GM21737 (cell line): ENCODE measurements around the gene DGKG.

Experiments used
- ATAC-seq: cut with Tn5 transposase; IDR thresholded peaks from one replicate; pipeline ENCODE4 v1.9.1; 2021; ENCODE audit warnings: mild to moderate bottlenecking, moderate library complexity; ENCODE audit not compliant: unreplicated experiment

Gene DGKG

GRCh38 chr3:186216900-186217819, 144.9 kb downstream of the DGKG start:
- ATAC-seq: no peak

- ATAC-seq: no peak
Observed at GRCh38 chr3:186214670-186215069, 147.4 kb downstream of the DGKG start.

GRCh38 chr3:186213946-186214345, 148.1 kb downstream of the DGKG start:
- ATAC-seq: no peak

GRCh38 chr3:186212611-186213010, 149.4 kb downstream of the DGKG start:
- no peak for ATAC-seq

GRCh38 chr3:186210852-186211500, 151.1 kb downstream of the DGKG start:
- ATAC-seq: no peak

GRCh38 chr3:186209810-186210752, 152.0 kb downstream of the DGKG start:
- ATAC-seq: peak; percentile 52

- no peak for ATAC-seq
Observed at GRCh38 chr3:186208296-186208989, 153.6 kb downstream of the DGKG start.

GRCh38 chr3:186207515-186207914, 154.5 kb downstream of the DGKG start:
- ATAC-seq: no peak

- ATAC-seq: no peak
Observed at GRCh38 chr3:186200726-186201125, 161.3 kb downstream of the DGKG start.

GRCh38 chr3:186198442-186198841, 163.6 kb downstream of the DGKG start:
- no peak for ATAC-seq

- ATAC-seq: no peak
Observed at GRCh38 chr3:186194451-186194811, 167.6 kb downstream of the DGKG start.

GRCh38 chr3:186193534-186194450, 168.2 kb downstream of the DGKG start:
- ATAC-seq: no peak

GRCh38 chr3:186192823-186193222, 169.2 kb downstream of the DGKG start:
- ATAC-seq: no peak

- ATAC-seq: no peak
Observed at GRCh38 chr3:186189492-186189891, 172.5 kb downstream of the DGKG start.

- no peak for ATAC-seq
Observed at GRCh38 chr3:186187401-186188275, 174.4 kb downstream of the DGKG start.

GRCh38 chr3:186185194-186185787, 176.7 kb downstream of the DGKG start:
- no peak for ATAC-seq

GRCh38 chr3:186184021-186184420, 178.0 kb downstream of the DGKG start:
- no peak for ATAC-seq

GRCh38 chr3:186182850-186183249, 179.2 kb downstream of the DGKG start:
- ATAC-seq: no peak
